Measurements from ENCODE around the gene MYL9.

The MYL9 gene

GRCh38 chr20:36526521-36527011, 14.8 kb upstream of the MYL9 start:
- no peak for DNase-seq (ENCODE audit: low read depth)

DNA sequence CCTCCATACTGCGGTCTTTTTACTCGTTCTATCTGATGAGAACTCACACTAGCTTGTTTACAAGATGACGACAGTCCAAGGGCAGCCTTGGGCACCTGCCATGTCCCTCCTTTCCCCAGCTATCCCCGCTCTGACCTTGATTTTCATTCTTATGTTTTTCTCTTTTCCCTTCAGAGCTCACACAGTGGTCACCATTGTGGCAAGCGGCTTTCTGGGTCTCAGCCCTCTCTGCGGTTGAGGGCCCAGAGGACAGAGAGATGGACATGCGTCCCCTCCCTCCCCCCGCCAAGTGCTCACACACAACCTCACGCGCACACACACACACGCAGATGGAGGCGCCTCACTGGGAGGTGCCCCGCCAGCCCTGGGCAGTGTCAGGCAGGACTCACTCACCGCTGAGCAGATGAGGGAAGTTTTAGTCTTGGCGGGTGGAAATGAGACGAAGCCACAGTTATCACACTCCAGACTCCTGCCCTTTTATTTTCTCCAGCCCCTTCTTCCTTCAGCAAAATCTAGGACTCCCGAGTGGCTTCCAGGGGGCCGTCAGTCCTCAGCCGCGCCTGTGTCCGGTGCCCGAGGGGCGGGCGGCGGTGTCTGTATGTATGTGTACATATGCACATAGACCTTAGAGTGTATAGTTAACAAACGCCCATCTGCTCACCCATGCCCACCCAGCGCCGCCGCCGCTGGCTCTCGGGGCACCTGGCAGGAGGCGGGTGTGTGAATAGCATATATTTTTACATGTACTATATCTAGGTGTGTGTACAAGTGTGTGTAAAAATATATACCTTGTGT, 13.8 kb upstream of the MYL9 start:
- DNase-seq (ENCODE audit: low read depth) = no peak

DNA sequence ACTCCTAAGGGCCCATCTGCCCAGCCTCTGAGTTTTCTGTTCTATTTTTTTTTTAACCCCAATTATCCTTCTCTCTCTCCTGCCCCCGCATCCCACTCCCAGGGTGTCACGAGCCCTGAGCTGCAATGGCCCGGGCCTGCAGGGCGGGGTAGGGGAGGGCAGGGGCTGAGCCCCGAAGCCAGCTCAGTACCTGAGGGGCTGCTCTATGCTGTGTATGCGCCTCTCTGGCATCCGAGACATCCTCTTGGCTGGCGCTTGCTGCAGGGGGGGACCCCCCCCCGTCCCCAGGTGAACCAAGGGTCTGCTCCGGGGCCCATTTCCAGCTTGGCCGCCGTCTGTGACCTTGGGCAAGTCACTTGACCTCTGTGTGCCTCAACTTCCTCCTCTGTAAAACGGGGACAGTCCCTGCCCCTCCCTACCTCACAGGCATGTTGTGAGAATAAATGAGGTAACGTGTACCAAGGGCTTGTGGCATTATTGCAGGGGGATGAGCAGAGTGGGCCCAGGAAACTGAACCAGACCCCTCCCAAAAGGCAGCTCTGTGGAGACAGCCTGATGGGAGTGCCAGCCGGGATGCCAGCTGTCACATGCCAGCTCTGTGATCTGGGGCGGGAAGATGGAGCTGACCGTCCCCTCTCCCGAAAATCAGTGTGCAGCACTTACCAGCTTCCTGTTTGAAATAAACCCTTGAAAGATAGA, 13.0 kb upstream of the MYL9 start:
- no peak for DNase-seq (ENCODE audit: low read depth)

- no peak for DNase-seq (ENCODE audit: low read depth)
These were observed 12.4 kb upstream of the MYL9 start for GRCh38 chr20:36528875-36529417.

DNA sequence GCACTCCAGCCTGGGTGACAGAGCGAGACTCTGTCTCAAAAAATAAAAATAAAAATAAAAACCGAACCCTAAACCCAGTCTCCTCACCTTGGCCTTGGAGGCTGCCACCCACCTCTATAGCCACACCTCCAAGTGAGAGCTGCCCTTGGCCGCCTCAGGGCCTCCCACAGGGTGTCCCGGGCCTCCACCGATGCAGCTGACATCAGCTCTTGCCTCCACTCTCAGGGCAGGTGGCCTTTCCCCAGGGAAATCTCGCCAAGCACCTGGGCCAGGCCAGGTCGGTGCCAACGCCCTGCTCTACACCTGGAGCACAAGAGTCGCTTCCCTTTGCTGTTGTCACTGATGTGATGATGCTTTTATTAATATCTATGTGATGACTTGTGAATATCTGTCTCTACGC, 8.9 kb upstream of the MYL9 start:
- no peak for DNase-seq (ENCODE audit: low read depth)

DNA sequence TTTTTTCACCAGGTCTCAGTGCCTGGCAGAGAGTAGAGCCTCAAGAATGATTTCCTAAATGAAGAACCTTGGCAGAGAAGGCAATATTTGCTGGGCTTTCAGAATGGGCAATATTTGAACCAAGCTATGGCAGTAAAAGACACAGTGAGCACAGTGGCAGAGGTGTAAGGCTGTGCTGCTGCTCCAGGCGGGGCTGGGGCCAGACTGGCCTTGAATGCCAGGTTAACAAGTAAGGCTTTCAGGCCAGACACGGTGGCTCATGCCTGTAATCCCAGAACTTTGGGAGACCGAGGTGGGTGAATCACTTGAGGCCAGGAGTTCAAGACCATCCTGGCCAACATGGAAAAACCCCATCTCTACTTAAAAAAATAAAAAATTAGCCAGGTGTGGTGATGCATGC, 8.5 kb upstream of the MYL9 start:
- DNase-seq (ENCODE audit: low read depth) = no peak

- DNase-seq (ENCODE audit: low read depth) = no peak
These were observed 3.1 kb upstream of the MYL9 start for GRCh38 chr20:36538026-36538722.

DNA sequence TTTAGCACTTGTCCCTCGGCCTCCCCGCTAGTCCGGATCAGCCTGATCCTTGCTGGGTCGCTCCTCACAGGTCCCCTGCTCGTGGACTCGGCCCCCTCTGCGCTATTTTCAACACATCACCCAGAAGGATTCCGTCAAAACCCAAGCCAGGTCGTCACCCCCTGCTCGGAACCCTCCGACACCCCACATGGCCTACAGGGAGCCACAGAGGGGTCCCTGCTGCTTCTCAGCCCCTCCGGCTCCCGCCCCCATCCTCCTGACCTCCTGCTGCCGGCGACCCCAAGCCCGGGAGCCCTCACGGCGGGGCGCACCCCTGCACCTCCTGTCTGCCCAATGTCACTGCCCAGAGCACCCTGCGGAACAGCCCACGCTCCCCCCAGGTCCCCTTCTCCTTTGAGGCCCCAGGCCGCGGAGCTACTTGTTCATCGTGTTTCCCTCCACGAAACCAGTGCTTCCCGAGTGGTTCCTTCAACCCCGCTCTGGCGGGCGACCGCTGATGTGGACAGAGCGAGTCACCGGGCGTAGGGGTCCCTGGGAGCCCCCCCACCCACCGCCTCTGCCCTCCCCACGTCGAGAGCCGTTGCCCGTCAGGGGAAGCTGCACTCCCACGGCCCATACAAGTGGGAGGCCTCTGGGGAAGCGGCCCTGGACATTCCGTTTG, 638 bp upstream of the MYL9 start:
- DNase-seq (ENCODE audit: low read depth) = no peak

- DNase-seq (ENCODE audit: low read depth) = no peak
These were observed 609 bp downstream of the MYL9 start for GRCh38 chr20:36541768-36542488.

DNA sequence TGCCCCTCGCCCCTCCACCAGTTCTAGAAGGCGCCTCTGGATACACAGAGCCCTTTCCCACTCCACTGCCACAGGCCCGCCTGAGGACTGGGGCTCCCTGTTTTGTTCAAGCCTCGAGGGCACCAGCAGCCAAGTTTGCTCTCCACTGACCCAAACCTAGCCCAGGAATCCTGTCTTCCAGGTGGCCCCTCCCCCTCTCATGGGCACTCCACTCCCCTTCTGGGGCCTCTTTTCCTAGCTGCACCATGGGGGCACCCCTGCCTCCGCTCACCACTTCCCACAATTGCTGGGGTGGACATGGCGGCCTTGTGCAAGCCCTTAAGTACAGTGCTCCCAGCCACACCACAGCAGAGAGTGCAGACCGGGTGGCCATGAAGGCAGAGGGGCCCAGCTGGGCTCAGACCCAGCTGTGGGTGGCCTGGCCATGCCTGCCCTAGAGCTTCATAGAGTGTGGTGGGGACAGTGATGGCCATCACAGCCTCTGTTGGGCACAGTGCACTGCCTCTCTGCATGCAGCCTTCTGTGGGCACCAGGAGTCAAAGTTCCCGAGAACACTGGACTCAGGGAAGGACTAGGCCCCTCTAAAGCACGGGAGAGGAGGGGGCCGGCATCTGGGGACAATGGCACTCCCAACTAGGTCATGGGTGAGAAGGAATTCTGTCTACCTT, 1.3 kb downstream of the MYL9 start:
- no peak for DNase-seq (ENCODE audit: low read depth)

DNA sequence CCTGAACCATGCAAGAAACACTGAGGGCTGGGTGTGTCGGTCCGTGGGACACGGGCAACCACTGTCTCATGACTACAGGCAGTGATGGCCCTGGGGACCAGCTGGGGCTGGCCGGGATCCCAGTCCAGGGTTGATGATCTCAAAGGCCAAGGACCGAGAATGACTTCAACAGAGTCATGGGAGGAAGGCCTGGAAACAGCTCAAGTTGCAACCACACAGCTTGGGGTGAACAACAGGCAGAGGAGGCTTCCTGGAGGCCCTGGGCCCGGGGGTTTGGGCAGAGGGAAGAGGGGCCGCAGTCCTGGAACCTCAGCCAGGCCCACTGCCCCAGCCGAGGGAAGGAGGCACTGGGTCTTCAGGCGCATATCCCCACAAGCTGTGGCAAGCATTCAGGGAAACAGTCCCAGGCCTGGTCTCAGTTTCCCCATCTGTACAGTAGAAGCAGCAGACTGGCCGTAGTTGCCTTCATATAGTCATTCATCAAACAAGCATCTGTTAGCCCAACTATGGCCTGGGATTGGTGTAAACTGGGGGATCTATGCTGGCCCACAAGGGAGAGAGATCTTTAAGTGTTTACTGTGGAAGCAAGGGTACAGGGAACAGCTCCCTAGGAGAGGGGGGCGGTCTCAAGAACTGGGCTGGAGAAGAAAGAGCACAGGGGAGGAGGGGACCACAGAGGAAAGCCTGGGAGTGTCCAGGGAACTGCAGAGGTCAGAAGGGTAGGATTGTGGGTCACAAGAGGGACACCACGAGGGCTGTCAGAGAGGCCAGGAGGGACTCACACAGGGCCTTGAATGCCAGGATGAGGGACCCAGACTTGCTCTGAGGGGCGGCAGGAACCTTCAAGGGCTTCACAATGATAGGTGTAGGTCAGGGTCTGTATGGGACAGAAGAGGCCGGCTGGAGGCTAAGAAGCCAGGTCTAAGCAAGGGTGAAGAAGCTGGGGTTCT, 2.1 kb downstream of the MYL9 start:
- DNase-seq (ENCODE audit: low read depth) = no peak

DNA sequence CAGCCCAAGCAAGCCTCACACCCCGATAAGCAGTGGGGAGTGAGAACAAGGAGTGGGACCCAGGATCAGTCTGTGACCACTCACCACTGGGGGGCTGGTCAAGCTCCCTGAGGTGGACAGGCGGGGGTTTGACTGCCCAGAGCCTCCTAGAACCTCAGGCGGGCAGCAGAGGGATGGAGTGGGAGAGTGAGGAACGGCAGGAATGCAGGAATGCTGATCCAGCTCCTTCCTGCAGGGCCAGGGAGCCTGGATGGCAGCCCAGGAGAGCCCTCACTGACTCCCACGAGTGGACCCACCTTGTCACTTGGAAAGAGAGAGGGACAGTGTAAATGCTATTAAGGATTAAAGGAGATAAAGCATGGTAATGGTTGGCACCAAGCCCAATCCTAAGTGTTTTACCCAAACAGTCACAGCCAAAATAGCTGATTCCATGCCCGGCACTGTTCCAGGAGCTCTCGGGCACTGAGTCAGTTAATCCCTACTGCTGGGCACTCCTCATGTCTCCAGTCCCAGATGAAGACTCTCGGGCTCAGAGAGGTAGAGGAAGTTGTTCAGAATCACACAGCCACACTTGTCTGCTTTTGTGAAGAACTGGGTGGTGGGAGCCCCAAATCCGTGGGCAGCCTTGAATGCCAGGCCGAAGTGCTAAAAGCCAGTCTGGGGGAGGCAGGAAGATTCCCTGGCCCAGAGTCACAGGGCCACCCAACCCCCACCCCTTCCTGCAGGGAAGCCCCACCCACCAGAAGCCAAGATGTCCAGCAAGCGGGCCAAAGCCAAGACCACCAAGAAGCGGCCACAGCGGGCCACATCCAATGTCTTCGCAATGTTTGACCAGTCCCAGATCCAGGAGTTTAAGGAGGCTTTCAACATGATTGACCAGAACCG, 3.1 kb downstream of the MYL9 start:
- DNase-seq (ENCODE audit: low read depth) = no peak

- DNase-seq (ENCODE audit: low read depth) = no peak
These were observed 4.9 kb downstream of the MYL9 start for GRCh38 chr20:36546111-36546736.

- DNase-seq (ENCODE audit: low read depth) = no peak
These were observed 6.1 kb downstream of the MYL9 start for GRCh38 chr20:36547186-36548005.

DNA sequence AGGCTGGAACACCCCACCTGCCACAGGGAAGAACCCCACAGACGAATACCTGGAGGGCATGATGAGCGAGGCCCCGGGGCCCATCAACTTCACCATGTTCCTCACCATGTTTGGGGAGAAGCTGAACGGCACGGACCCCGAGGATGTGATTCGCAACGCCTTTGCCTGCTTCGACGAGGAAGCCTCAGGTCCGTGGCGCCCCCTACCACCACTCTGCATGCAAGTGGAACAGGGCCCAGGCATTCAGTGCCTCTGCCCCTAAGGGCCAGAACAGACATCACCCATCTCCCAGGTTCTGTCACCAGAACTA, 6.6 kb downstream of the MYL9 start:
- no peak for DNase-seq (ENCODE audit: low read depth)

GRCh38 chr20:36548704-36549627, 7.6 kb downstream of the MYL9 start:
- no peak for DNase-seq (ENCODE audit: low read depth)

DNA sequence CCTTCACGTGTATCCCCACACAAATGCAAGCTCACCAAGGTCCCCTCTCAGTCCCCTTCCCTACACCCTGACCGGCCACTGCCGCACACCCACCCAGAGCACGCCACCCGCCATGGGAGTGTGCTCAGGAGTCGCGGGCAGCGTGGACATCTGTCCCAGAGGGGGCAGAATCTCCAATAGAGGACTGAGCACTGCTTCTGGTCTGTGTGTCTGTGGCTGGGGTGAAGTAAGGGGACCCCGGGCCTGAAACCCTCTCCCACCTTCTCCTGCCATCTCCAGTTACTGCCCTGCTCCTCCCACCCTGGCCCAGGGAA, 8.3 kb downstream of the MYL9 start:
- DNase-seq (ENCODE audit: low read depth) = no peak
